CD4-positive, alpha-beta T cell treated with Interleukin-15 for 4 hours (primary cell): Measurements from ENCODE around the gene TUBA8.
"Not testable (repeated sequence)": the region's sequence is repeated elsewhere in the genome, so short reads cannot be mapped to it uniquely, and the experiment has no call there.

Experiments
- DNase-seq: peaks from one replicate; pipeline ENCODE4 v3.0.0-alpha.2; 2020; ENCODE audit warnings: low spot score

Gene TUBA8

DNA sequence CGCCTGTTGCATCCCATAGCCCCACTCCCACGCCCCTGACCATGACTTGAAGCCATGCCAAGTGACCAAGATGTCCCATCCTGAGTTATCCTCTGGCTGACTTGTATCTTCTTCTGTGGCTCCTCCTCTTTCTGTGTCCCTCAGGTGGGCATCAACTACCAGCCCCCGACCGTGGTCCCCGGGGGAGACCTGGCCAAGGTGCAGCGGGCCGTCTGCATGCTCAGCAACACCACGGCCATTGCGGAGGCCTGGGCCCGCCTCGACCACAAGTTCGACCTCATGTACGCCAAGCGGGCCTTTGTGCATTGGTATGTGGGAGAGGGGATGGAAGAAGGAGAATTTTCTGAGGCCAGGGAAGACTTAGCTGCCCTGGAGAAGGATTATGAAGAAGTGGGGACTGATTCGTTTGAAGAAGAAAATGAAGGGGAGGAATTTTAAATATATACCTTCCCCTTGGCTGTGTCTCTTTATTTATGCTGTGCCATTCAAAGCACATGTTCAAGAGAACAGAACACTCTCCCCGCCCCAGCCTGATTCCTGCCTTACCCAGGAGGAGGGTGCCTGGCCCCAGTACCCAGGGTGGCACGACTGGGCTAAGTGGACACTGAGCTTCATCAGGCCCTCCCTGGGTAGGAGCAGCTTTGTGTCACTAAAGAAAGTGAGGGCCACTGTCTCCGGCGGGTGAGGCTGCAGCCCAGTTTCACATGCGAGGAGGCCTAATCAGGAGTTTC is 20.3 kb downstream of the TUBA8 start:
- DNase-seq: no peak

DNA sequence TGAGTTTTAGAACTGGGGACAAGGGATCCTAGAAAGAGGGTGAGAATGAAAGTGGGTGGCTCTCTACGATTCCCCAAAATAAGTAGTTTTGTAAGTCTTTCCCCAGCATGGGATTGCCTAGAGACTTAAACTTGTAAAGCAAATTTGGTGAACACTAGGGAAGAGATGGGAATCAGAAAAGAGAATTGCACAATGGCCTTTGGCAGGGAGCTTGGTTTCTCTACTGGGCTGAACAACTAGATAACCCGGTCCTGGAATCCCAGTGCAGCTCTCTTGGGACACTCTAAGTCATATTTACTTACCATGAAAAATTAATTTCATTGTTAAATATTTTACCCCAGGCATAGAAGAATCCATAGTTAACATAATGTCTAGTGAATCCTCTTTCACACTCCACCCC is 22.8 kb downstream of the TUBA8 start:
- DNase-seq: no peak

DNA sequence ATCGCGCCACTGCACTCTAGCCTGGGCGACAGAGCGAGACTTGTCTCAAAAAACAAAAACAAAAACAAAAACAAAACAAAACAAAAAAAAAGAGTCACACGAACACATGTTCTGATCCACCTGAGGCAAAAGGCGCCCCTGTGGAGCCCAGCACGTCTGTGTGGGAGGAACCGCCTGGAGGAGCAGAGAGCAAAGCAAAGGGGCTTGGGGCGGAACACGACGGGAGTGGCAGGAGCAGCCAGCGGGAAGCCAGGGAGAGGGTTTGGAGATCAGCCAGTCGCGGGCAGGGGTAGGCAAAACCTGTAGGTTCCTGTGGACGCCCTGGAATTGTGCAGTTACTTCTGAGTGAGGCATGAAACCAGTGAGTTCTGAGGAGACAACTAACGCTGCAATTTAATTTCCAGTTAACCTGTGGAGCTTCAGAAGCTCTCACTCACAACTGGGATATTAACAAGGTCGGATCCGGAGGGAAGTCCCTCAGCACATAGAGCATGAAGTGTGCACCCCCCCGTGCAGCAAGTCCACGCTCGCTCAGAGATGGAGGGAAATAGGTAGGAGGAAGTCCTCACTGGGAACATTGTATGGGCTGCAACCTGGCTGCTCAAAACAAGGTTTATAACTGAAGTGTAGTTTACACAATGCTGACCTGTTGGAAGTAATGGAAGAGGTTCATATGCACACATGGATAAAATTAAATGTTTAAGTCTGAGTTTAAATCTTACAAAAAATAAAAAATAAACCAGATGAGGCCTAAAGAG is 26.1 kb downstream of the TUBA8 start:
- DNase-seq: no peak

DNA sequence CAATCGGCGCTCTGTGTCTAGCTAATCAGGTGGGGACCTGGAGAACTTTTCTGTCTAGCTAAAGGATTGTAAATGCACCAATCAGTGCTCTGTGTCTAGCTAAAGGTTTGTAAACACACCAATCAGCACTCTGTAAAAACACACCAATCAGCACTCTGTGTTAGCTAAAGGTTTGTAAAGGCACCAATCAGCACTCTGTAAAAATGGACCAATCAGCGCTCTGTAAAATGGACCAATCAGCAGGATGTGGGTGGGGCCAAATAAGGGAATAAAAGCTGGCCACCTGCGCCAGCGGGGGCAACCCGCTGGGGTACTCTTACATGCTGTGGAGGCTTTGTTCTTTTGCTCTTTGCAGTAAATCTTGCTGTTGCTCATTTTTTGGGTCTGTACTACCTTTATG is 30.4 kb downstream of the TUBA8 start:
- DNase-seq: not testable (repeated sequence)

DNA sequence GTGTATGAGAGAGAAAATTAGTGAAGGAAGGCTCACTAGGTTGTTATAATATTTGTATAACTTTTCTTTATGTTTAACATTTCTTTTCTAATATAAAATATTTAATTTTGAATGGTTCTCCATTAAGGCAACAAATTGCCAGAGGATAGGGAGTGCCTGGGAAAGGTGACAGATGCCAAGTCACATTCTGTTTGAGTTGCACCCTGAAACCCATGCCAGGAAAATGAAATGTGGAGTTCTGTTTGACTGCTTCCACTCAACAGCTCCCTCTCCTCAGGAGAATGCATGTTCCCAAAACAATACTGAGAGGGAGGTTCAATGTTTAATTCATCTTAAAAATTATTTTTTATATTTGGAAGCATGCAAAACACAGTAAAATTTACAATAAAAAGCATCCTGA is 33.5 kb downstream of the TUBA8 start:
- DNase-seq: no peak

DNA sequence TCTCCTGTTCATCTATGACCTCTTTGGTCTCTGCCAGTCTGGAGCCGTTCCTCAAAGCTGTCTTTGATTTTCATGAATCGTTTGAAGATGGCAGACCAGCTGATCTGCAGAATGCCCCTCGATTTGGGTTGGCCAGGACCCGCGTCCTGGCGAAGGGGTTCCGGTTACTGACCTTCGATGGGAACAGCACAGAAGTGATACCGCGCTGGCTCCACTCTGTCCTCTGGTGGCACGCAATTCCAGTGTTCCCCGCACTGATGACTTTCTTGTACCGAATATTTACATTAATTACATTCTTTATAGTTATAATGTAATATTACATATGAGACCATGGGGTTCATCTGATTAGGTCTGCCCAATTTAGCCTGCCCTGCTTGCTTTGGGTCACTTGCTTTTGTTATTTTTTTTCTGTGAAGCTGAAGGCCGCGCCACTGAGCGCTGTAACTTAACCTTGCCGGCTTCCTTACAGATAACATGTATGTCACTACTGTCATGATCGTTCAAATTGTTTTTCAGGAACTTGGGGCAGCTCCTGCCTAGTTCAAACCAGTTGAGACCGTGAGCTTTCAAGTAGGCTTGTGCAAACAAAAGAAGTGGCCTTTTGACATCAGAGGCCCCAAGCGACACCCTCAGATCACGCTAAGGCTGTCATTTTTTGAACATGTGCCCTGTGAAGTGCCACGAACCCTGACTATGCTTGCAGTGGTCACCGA is 35.2 kb downstream of the TUBA8 start:
- no peak for DNase-seq

DNA sequence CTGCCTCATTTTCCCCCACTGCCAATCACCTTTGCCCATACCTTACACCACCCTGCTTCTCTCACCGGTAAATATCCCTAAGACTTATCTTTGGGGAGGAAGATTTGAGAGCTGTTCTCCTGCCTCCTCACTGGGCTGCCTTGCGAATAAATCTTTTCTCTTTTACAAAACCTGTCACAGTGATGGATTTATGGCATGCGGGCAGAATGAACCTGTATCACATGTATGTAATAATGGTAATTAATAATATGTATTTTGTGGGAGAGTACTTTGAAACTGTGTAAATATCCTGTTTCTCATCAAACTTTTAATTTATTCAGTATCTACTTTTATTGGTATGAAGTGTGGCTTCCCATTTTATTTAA is 35.8 kb downstream of the TUBA8 start:
- no peak for DNase-seq

DNA sequence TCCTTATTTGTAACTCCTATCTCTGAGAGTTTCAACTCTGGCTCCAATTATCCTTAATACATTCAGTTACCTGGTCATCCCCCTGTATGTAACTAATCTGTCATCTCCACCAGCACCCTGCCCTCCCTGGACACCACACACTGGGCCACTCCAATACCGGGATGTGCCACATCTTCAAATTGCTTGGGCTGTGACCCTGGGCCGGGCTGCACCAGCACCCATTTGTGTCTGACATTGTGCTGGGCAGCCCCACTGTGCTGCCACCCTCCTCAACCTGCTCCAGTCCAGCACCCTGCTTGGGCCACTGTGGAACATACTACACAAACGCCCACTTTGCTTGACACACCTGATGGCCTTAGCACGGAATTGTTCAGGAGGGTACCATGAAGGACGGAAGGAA is 37.2 kb downstream of the TUBA8 start:
- DNase-seq: no peak

DNA sequence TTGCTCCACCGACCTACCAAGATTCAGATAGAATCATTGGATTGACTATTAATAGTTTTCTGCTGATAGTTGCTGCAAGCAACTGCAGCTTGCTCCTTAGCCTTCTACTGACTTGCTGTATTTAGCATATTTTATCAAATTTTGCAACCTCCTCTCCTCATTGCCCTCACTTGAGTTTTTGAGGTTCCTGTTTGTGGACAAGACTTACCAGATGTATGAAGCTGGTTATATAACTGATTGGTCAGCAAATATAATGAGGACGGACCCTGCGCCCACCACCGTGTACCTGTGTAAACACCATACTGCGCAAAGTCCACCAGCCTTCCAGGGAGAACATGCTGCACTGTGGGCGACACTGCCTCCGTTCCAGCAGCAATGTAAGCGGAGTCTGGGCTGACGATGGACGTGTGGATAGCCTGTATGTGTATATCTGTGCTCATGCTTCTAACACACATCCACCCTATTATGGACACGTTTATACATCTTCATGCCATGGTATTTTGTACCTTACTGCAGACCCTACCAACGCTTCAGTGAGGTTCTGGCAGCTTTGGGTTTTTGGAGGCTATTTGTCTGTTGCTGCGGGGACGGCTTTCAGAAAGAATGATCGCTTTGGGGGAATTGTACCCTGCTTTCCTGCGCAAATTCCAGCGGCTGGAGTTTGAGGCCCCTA is 37.8 kb downstream of the TUBA8 start:
- no peak for DNase-seq

DNA sequence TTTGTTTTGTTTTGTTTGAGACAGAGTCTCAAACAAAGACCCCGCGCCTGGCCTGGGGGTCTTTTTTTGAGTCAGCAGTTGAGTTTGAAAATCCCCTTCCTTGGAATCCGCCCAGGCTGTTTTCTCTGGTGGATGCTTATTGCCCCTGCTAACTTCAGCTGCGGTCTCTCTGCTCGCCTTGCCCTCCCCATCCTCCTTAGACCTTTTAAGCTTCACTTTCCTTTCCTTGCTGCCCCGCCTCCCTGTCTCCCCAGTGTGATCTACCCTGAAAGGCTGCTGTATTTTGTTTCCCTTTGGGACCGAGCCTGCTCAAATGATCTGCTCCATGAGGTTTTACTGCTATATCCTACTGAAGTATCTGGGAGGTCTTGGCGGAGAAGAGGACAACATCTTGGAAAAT is 41.9 kb downstream of the TUBA8 start:
- DNase-seq: no peak

DNA sequence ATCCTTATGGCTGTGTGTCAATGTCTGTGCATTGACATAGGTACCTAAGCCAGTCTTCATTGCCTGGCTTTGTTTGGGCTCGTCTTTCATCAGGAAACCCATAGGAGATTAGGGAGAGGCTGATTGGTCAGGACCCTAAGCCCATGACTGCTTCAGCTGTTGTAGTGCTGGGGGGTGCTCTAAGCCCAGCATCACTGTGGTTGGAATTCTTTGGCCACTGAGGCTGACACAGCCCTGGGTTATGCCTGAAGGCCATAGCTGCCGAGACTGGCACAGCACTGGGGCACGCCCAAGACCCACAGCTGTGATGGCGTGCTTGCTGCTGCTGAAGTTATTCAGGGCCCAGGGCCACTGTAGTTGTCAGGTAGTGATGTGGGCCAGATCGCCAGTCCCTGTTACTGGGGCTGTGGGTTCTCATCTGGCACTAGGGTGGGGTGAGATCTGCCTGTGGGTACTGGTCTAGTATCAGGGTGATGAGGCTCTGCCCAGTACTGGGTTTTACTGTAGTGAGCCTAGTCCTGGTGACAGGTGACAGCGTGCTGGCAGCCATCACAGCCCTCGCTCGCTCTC is 44.3 kb downstream of the TUBA8 start:
- no peak for DNase-seq

DNA sequence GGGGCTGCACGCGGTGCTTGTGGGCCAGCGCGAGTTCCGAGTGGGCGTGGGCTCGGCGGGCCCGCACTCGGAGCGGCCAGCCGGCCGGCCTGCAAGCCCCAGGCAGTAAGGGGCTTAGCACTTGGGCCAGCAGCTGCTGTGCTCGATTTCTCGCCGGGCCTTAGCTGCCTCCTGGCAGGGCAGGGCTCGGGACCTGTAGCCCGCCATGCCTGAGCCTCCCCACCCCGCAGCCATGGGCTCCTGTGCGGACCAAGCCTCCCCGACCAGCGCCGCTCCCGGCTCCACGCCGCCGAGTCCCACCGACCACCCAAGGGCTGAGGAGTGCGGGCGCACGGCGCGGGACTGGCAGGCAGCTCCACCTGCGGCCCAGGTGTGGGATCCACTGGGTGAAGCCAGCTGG is 44.9 kb downstream of the TUBA8 start:
- not testable (repeated sequence) for DNase-seq

DNA sequence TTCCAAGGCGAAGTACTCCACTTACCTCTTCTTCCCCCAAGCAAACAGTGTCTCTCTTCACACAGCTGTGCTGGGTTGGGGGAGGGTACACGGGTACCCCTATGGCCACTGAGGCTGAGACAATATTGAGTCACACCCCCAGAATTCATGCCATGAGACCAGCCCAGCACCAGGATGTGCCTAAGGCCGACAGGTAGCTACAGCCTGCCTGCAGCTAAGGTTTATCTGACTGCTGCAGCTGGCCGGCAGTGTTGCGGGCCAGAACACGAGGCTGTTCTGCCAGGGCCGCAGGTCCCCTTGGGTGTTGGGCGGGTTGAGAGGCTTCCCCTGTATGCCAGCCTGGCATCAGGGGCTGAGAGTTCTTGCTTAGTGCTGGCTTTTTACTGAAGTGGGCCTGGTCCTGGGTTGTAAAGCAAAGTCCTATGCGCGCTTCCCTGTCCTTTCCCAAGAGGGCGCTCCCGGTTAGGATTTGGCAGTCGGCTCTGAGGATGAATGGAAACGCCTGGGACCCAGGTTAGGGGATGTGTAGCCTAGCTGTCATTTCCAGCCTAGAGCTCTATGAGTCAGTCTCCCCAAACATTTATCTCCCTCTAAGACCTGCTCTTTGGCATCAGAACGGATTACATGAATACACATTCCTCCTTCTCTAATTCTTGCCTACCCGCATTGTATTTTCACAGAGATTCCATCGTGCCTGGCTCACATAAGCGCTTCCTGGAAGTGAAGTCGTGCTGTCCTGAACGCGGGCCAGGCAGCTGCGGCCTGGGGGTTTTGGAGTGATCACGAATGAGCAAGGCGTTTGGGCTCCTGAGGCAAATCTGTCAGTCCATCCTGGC is 46.5 kb downstream of the TUBA8 start:
- peak; percentile 24 for DNase-seq

DNA sequence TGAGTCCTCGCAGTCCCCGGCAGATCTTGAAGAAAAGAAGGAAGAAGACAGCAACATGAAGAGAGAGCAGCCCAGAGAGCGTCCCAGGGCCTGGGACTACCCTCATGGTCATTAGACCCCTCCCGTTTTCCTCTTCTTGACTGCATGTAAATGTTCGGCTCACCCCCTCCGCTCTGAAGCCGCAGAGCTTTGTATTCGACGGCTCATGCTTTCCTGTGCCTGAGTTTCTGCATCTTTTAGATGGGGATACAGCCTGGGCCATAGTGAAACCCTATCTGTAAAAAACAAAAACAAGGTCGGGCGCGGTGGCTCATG is 47.1 kb downstream of the TUBA8 start:
- DNase-seq: no peak

DNA sequence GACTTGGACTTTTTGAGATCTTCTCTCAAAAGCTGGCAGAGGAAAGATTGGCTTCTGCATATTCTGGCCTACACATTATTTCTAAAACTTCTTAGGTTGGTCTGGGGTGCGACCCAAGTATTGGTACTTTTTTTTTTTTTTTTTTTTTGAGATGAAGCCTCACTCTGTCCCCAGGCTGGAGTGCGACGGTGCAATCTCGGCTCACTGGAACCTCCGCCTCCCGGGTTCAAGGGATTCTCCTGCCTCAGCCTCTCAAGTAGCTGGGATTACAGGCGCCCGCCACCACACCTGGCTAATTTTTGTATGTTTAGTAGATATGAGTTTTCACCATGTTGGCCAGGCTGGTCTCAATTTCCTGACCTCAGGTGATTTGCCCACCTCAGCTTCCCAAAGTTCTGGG is 50.0 kb downstream of the TUBA8 start:
- DNase-seq: not testable (repeated sequence)

DNA sequence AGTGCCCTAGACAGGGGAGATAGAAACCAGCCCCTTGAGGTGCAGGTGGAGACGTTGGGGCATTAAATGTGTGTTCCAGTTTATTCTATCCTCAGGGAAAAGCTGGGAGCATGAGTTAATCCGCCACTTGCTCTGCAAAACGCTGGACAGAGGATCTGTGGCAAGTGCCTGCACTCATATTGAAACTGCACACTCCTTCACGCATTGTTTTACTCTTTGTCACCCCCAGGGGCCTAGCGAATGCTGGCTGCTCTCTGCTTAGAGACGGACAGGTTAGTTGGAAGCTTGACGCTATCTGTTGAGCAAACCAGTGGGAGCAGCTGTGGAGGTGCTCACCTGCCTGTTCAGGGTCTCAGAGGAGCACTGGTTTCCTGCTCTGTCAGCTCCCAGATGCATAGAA is 53.2 kb downstream of the TUBA8 start:
- not testable (repeated sequence) for DNase-seq

DNA sequence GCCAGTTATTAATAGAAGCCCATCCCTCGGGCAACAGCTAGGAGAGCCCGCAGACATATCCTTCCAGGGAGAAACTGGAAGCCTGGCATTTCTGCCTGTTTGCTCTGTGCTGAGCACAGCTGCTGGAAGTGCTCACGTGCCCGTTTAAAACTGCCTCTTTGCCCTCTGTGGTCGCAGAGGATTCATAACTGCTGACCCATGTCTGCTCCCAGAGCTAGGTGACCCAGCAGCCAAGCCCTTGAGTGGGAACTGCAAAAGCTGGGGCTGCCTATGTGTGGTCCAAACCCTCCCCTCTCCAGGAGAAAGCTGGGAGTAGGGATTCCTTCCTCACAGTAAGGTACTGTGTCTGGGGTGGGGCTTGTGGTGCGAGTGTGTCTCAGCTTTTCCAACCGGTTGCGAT is 54.0 kb downstream of the TUBA8 start:
- DNase-seq: not testable (repeated sequence)

DNA sequence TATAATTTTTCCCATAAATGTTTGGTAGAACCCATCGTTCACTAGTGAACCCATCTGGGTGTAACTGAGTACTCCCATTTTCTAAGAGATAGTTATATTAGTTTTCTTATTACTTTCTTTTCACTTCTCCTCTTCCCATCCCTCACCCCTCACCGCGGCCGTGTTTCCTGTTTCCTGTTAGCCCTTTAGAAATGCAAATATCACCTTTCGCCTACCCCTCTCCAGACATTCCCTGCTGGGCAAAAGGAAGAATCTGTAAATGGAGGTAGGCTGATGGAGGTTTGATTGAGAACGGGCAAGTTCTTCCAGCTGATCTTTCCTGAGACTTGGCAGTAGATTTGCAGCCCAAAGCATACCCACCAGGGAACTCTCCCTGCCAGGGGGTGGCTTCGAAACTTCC is 54.7 kb downstream of the TUBA8 start:
- DNase-seq: not testable (repeated sequence)

DNA sequence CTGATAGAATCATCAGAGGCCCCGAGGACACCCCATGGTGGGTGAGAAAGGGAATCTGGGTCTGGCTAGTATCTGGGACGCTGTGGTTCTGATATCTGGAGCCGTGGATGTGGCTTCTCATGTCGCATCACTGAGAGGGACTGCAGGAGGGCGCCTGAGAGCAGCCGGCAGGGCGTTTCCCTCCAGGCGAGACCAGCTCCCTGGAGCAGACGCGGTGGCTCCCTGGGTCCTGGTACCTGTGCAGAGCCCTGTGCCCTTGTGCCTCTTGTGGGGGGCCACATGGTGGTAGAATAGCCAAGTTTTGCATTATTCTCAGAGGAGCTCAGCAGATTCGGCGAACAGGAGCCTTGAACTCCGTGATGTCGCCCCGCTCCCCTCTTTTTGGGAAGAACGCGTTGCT is 59.7 kb downstream of the TUBA8 start:
- not testable (repeated sequence) for DNase-seq

DNA sequence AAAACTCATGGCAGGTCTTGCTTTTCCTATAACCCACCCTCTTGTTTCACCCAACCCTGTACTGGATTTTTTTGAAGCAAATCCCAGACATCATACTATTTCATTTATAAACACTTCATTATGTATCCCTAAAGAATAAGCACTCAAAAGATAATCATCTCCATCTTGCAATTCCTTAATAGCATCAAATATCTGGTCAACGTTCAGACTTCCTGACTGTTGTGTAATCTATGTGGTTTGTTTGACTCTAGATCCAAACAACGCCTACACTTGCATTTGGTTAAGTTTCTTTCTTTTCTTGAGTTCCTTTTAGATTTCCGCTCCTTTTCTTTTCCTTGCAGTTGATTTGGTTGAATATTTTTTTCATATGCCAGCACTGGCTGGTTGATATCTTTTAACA is 61.6 kb downstream of the TUBA8 start:
- DNase-seq: not testable (repeated sequence)

DNA sequence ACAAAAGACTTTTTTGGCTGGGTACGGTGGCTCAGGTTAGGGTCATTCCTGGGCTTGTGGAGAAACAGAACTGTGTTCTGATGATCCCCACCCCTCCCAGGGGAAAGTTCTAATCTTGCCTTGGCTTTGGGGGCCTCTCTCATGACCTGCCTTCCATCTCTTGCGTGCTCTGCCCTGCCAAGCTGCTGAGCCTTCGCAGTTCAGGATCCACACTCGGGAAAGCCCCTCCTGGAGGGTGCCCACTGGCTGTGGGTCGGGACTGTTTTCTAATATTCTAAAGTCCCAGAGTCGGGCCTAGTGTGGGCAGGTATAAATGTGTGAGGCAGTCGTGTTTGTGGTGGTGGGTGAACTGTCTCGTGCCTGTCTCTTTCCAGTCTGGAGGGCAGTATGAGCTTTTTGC is 62.2 kb downstream of the TUBA8 start:
- not testable (repeated sequence) for DNase-seq
